A549 (cell line): Measurements from ENCODE around the gene MVB12B. TPM values are rescaled to one million over a fixed set of nuclear protein-coding genes. Genes with fewer than 3 reads are reported as not detected.

ENCODE experiments used
- ATAC-seq, 2 experiments: fragments of 200-7000 bp in 1 of 2; fragments of >200 bp in 1 of 2; cut with Nextera tagmentation in 1 of 2; cut with Tn5 transposase in 1 of 2; 3 replicates each; pipeline versions ENCODE4 v1.8.0 to v1.9.1; 2018 to 2020; ENCODE audit warnings: mild to moderate bottlenecking in 1 of 2, moderate library complexity in 1 of 2
- CTCF ChIA-PET: fragments of 300-600 bp; sonication (Branson Sonifier 250); formaldehyde crosslinking; extraction: SDS; loops from one replicate; lab custom pipeline; 2021; ENCODE audit warnings: antibody characterized with exemption, inconsistent platforms; lab: Yijun Ruan, JAX
- POLR2A ChIA-PET: fragments of 350-600 bp; formaldehyde crosslinking; extraction: SDS; loops from one replicate; lab custom pipeline; 2021; ENCODE audit warnings: antibody characterized with exemption, inconsistent platforms; lab: Yijun Ruan, JAX
- DNase-seq, 2 experiments: peaks; one replicate each; pipeline versions ENCODE4 v3.0.0 to v3.0.0-alpha.2; 2011 to 2016; ENCODE audit warnings: low read depth in 1 of 2, low spot score in 1 of 2
- FAIRE-seq: peaks from 2 replicates; lab custom pipeline; 2011; peaks lifted over from hg19 to GRCh38; lab: Jason Lieb, UNC
- H3K27ac ChIP-seq, 2 experiments: fragments of >200 bp; sonication (Bioruptor Twin); formaldehyde crosslinking; 3 replicates each; pipeline ENCODE4 v1.5.1; 2016 to 2017
- H3K4me1 ChIP-seq: fragments of >200 bp; sonication (Bioruptor Twin); formaldehyde crosslinking; 3 replicates; pipeline ENCODE4 v1.6.1; 2016
- H3K4me2 ChIP-seq: fragments of >200 bp; sonication (Bioruptor Twin); formaldehyde crosslinking; 3 replicates; pipeline ENCODE4 v1.6.1; 2016
- H3K4me3 ChIP-seq: fragments of >200 bp; sonication (Bioruptor Twin); formaldehyde crosslinking; 3 replicates; pipeline ENCODE4 v1.5.1; 2016
- H3K9me3 ChIP-seq: fragments of >200 bp; sonication (Bioruptor Twin); formaldehyde crosslinking; 3 replicates; pipeline ENCODE4 v1.6.1; 2016
- ATOH8 ChIP-seq: fragments of 250-450 bp; sonication (Bioruptor Pico); IDR thresholded peaks from 2 replicates; pipeline ENCODE4 v1.5.0; 2020; ENCODE audit warnings: low read depth, mild to moderate bottlenecking, moderate library complexity
- CBX2 ChIP-seq: fragments of 200-600 bp; sonication (generic); IDR thresholded peaks from 2 replicates; pipeline ENCODE4 v1.6.1; 2016; ENCODE audit warnings: low read depth, mild to moderate bottlenecking, borderline replicate concordance
- CHD2 ChIP-seq: fragments of 150-350 bp; IDR thresholded peaks from 2 replicates; pipeline ENCODE4 v1.6.1; 2014; ENCODE audit warnings: low read length; ENCODE audit not compliant: partially characterized antibody
- CTCF ChIP-seq: fragments of >200 bp; sonication (Bioruptor Twin); formaldehyde crosslinking; IDR thresholded peaks from 3 replicates; pipeline ENCODE4 v1.5.1; 2016
- EHF ChIP-seq: fragments of 250-450 bp; sonication (Bioruptor Pico); IDR thresholded peaks from 2 replicates; pipeline ENCODE4 v1.5.0; 2020; ENCODE audit warnings: mild to moderate bottlenecking
- FOXS1 ChIP-seq: fragments of 250-450 bp; sonication (Bioruptor Pico); IDR thresholded peaks from 2 replicates; pipeline ENCODE4 v1.5.0; 2020; ENCODE audit warnings: mild to moderate bottlenecking, moderate library complexity
- GATA3 ChIP-seq: IDR thresholded peaks from 2 replicates; pipeline ENCODE4 v1.6.1; 2012; ENCODE audit warnings: borderline replicate concordance
- HES2 ChIP-seq: fragments of >200 bp; sonication (Bioruptor Twin); formaldehyde crosslinking; IDR thresholded peaks from 2 replicates; pipeline ENCODE4 v1.6.1; 2016
- MAZ ChIP-seq: fragments of 150-350 bp; IDR thresholded peaks from 2 replicates; pipeline ENCODE4 v1.6.1; 2014; ENCODE audit warnings: antibody characterized with exemption, low read depth, low read length, borderline replicate concordance
- NR3C1 ChIP-seq: fragments of >200 bp; sonication (Bioruptor Twin); formaldehyde crosslinking; IDR thresholded peaks from 3 replicates; pipeline ENCODE4 v1.6.1; 2017
- PHF8 ChIP-seq: fragments of 200-600 bp; sonication (generic); IDR thresholded peaks from 2 replicates; pipeline ENCODE4 v1.6.1; 2016; ENCODE audit warnings: low read depth, mild to moderate bottlenecking, antibody characterized with exemption, moderate library complexity, borderline replicate concordance
- POLR2A ChIP-seq: IDR thresholded peaks from 2 replicates; pipeline ENCODE4 v1.6.1; 2012; ENCODE audit warnings: mild to moderate bottlenecking, low read length
- POLR2AphosphoS2 ChIP-seq: conservative IDR thresholded peaks from 2 replicates; pipeline ENCODE4 v1.6.1; 2012; ENCODE audit warnings: low read length, improper control_type of control experiment, inconsistent platforms
- RAD21 ChIP-seq, 2 experiments: fragments of >200 bp in 1 of 2; sonication (Bioruptor Twin) in 1 of 2; formaldehyde crosslinking in 1 of 2; IDR thresholded peaks in 1 of 2; conservative IDR thresholded peaks in 1 of 2; 2 replicates in 1 of 2; 3 replicates in 1 of 2; pipeline ENCODE4 v1.6.1; 2012 to 2018; ENCODE audit warnings: inconsistent platforms in 1 of 2
- RARB ChIP-seq: fragments of 250-450 bp; sonication (Bioruptor Pico); IDR thresholded peaks from 2 replicates; pipeline ENCODE4 v1.8.0; 2021; ENCODE audit warnings: mild to moderate bottlenecking, moderate library complexity
- RCOR1 ChIP-seq: fragments of 150-350 bp; IDR thresholded peaks from 2 replicates; pipeline ENCODE4 v1.6.1; 2014; ENCODE audit warnings: antibody characterized with exemption, low read length, low read depth
- REST ChIP-seq: fragments of 200-600 bp; sonication (generic); IDR thresholded peaks from 2 replicates; pipeline ENCODE4 v1.6.1; 2016; ENCODE audit warnings: antibody characterized with exemption, mild to moderate bottlenecking, moderate library complexity
- SMC3 ChIP-seq: fragments of >200 bp; sonication (Bioruptor Twin); formaldehyde crosslinking; IDR thresholded peaks from 3 replicates; pipeline ENCODE4 v1.6.1; 2018; ENCODE audit warnings: inconsistent platforms
- TP53 ChIP-seq: fragments of 250-450 bp; sonication (Bioruptor Pico); IDR thresholded peaks from 2 replicates; pipeline ENCODE4 v1.5.0; 2021; ENCODE audit warnings: mild to moderate bottlenecking, moderate library complexity
- ZC3H11A ChIP-seq: fragments of 450-650 bp; IDR thresholded peaks from 2 replicates; pipeline ENCODE4 v1.6.1; 2014; ENCODE audit warnings: antibody characterized with exemption, mild to moderate bottlenecking
- ZNF302 ChIP-seq: fragments of 250-450 bp; sonication (Bioruptor Pico); IDR thresholded peaks from 2 replicates; pipeline ENCODE4 v1.9.0; 2021; ENCODE audit warnings: inconsistent platforms, mild to moderate bottlenecking, moderate library complexity
- ZSCAN20 ChIP-seq: fragments of 250-450 bp; sonication (Bioruptor Pico); IDR thresholded peaks from 2 replicates; pipeline ENCODE4 v1.8.0; 2022; ENCODE audit warnings: mild to moderate bottlenecking, moderate library complexity
- WGBS: methylation state at CpG from one replicate; pipeline ENCODE4 v1.1.6; 2017; ENCODE audit errors: missing lambda C conversion rate; 5-methylcytosine and 5-hydroxymethylcytosine counted together
- polyA plus RNA-seq, 4 experiments: library from polyadenylated mRNA; depleted of rRNA in 3 of 4; stranded (reverse); fragments of >200 nt; fragmentation: RNase III in 1 of 4; extraction: RNeasy Plus Mini Kit Qiagen cat#74134 plus additional on column Dnase treatment in 1 of 4; gene quantifications; 2 replicates in 3 of 4; 3 replicates in 1 of 4; pipeline ENCODE4 v1.2.3, GENCODE V29; 2011 to 2017

MVB12B gene
- polyA plus RNA-seq, 2 of the 4 experiments (the other 2 are of a cell fraction): 4.6 to 5.9 TPM

GRCh38 chr9:126301985-126302603 lies 24.5 kb upstream of the MVB12B start:
- H3K4me2 ChIP-seq: no peak overlapping the region
- FAIRE-seq: peak; percentile 51

GRCh38 chr9:126302730-126303129 lies 23.9 kb upstream of the MVB12B start:
- H3K4me3 ChIP-seq: no peak overlapping the region
- ATAC-seq (no peak), DNase-seq (no peak), FAIRE-seq (no peak)
- no peak for TF ChIP-seq MAZ
- WGBS: 34% methylated on average over 1 of the region's 1 CpG
- no peak overlapping the region for H3K4me2 ChIP-seq
- CTCF ChIA-PET: interaction anchor here (0.6 to 14.9 kb wide), 33 partner anchors 10 to 895 kb away, joined by 3 to 198 read pairs (median 4); no protein-coding TSS in a partner anchor
- H3K27ac ChIP-seq: no peak overlapping the region
- H3K4me1 ChIP-seq: no peaks in the 10 kb centered on the region
- POLR2A ChIA-PET: no interaction called here
- no peaks in the 10 kb centered on the region for H3K9me3 ChIP-seq

More at GRCh38 chr9:126301985-126302603, 24.5 kb upstream of the MVB12B start:
- under 1% methylated on average over 4 of the region's 4 CpGs for WGBS
- DNase-seq (peak; percentile 64 to 75), ATAC-seq (peak; percentile 91 to 95)
- CTCF ChIA-PET: interaction anchor here (0.6 to 14.9 kb wide), 36 partner anchors 9 to 894 kb away, joined by 3 to 198 read pairs (median 4); no protein-coding TSS in a partner anchor
- H3K4me1 ChIP-seq: no peaks in the 10 kb centered on the region
- POLR2A ChIA-PET: interaction anchor here (0.6 kb wide), 1 partner anchor 187 kb away, joined by 3 read pairs; no protein-coding TSS in a partner anchor
- no peak overlapping the region for H3K27ac ChIP-seq
- no peaks in the 10 kb centered on the region for H3K9me3 ChIP-seq
- no peak overlapping the region for H3K4me3 ChIP-seq
- no peak for TF ChIP-seq POLR2AphosphoS2
- TF ChIP-seq ATOH8 (CRISPR knock-in tag): no peak
- TF ChIP-seq ZC3H11A: no peak
- TF ChIP-seq CTCF: peak; percentile 69
- peak; percentile 88 for TF ChIP-seq SMC3
- TF ChIP-seq EHF (CRISPR knock-in tag): no peak
- peak; percentile 64 to 74 for TF ChIP-seq RAD21 (conservative IDR thresholded peaks at IDR 0.05 in 1 of 2, IDR thresholded peaks at IDR 0.05 in 1 of 2)

- WGBS: 76% methylated on average over 3 of the region's 3 CpGs
- Histone ChIP-seq H3K4me1 (no peaks in the 10 kb centered on the region), H3K9me3 (no peaks in the 10 kb centered on the region), H3K4me2 (no peak overlapping the region), H3K27ac (no peak overlapping the region), H3K4me3 (no peak overlapping the region)
- POLR2A ChIA-PET: no interaction called here
- ATAC-seq (peak in 1 of 2 experiments; percentile 30; a peak in 3 of 6 replicates), DNase-seq (no peak), FAIRE-seq (no peak)
- TF ChIP-seq RCOR1 (no peak), CHD2 (no peak), SMC3 (no peak), EHF (CRISPR knock-in tag) (no peak), POLR2AphosphoS2 (no peak), NR3C1 (no peak)
- CTCF ChIA-PET: interaction anchor here (0.8 to 14.9 kb wide), 11 partner anchors 13 to 195 kb away, joined by 3 to 198 read pairs (median 6); no protein-coding TSS in a partner anchor
Measured at GRCh38 chr9:126303488-126303887, 23.1 kb upstream of the MVB12B start.

- WGBS: 60% methylated on average over 8 of the region's 8 CpGs
- no peak overlapping the region for H3K4me2 ChIP-seq
- FAIRE-seq (no peak), ATAC-seq (no peak), DNase-seq (no peak)
- ChIA-PET POLR2A (no interaction called here), CTCF (interaction anchor here (0.6 to 14.9 kb wide), 12 partner anchors 10 to 1458 kb away, joined by 3 to 198 read pairs (median 3); no protein-coding TSS in a partner anchor)
- H3K27ac ChIP-seq: no peak overlapping the region
- H3K9me3 ChIP-seq: no peaks in the 10 kb centered on the region
- no peaks in the 10 kb centered on the region for H3K4me1 ChIP-seq
- H3K4me3 ChIP-seq: no peak overlapping the region
- TF ChIP-seq FOXS1 (CRISPR knock-in tag) (no peak), PHF8 (no peak), RARB (no peak), HES2 (no peak), REST (no peak), TP53 (no peak), CBX2 (no peak), POLR2A (no peak), GATA3 (no peak), ZSCAN20 (CRISPR knock-in tag) (no peak), SMC3 (no peak), ZNF302 (CRISPR knock-in tag) (no peak)
Measured at GRCh38 chr9:126304207-126304970, 22.2 kb upstream of the MVB12B start.
